ENCODE measurements around the gene TAF6L. TPM values are rescaled to one million over a fixed set of nuclear protein-coding genes. Genes with fewer than 3 reads are reported as not detected.

TAF6L gene
- total RNA-seq, 1 experiment from 2014 or later = 42.1 TPM

GRCh38 chr11:62811659-62812058 lies 40.5 kb downstream of the TAF6L start:
- Mint-ChIP-seq H3K27ac (no peak overlapping the region), H3K36me3 (no peaks in the 10 kb centered on the region), H3K27me3 (ENCODE audit: low read depth) (no peaks in the 10 kb centered on the region), H3K4me1 (peaks cover 4% of the 10 kb centered on the region), H3K4me3 (no peak overlapping the region), H3K9me3 (no peaks in the 10 kb centered on the region)
- ATAC-seq (no peak), DNase-seq (ENCODE audit: low spot score) (no peak)
- CTCF ChIA-PET = no interaction called here
- no peak for TF ChIP-seq ELF4 (CRISPR knock-in tag; IDR thresholded peaks at IDR 0.05; ENCODE audit: low read depth)
- no peak for TF ChIP-seq HMGA2 (CRISPR knock-in tag; IDR thresholded peaks at IDR 0.05)
- no peak for TF ChIP-seq ZNF423 (CRISPR knock-in tag; IDR thresholded peaks at IDR 0.05)
- no peak for TF ChIP-seq HMGXB4 (CRISPR knock-in tag; IDR thresholded peaks at IDR 0.05)
- TF ChIP-seq USF2 (CRISPR knock-in tag; IDR thresholded peaks at IDR 0.05) = no peak
- no peak for TF ChIP-seq NR1H2 (CRISPR knock-in tag; IDR thresholded peaks at IDR 0.05)
- no peak for TF ChIP-seq FOXJ3 (CRISPR knock-in tag; IDR thresholded peaks at IDR 0.05; ENCODE audit: borderline replicate concordance)
- TF ChIP-seq ZNF396 (CRISPR knock-in tag; IDR thresholded peaks at IDR 0.05; ENCODE audit: borderline replicate concordance) = no peak
- no peak for TF ChIP-seq CREB1 (CRISPR knock-in tag; IDR thresholded peaks at IDR 0.05)
- no peak for TF ChIP-seq ZNF512 (CRISPR knock-in tag; IDR thresholded peaks at IDR 0.05; ENCODE audit: borderline replicate concordance)
- TF ChIP-seq E2F4 (CRISPR knock-in tag; IDR thresholded peaks at IDR 0.05; ENCODE audit: borderline replicate concordance, low read depth) = no peak
- no peak for TF ChIP-seq ZNF232 (CRISPR knock-in tag; IDR thresholded peaks at IDR 0.05)
- TF ChIP-seq ATF1 (CRISPR knock-in tag; IDR thresholded peaks at IDR 0.05) = no peak
- no peak for TF ChIP-seq NR3C1 (CRISPR knock-in tag; conservative IDR thresholded peaks at IDR 0.05; ENCODE audit: low read depth)
- no peak for TF ChIP-seq FOXP4 (CRISPR knock-in tag; IDR thresholded peaks at IDR 0.05)
- POLR2A ChIA-PET = interaction anchor here (0.6 to 0.7 kb wide), 2 partner anchors 132 to 416 kb away, joined by 3 to 6 read pairs; no protein-coding TSS in a partner anchor

- Mint-ChIP-seq H3K36me3 (peaks cover 18% of the 10 kb centered on the region), H3K27me3 (ENCODE audit: low read depth) (no peaks in the 10 kb centered on the region), H3K9me3 (no peaks in the 10 kb centered on the region), H3K4me3 (no peak overlapping the region), H3K4me1 (no peaks in the 10 kb centered on the region), H3K27ac (no peak overlapping the region)
- DNase-seq (ENCODE audit: low spot score) = no peak
- ChIA-PET CTCF (no interaction called here), POLR2A (interaction anchor here (0.7 to 1.0 kb wide), 2 partner anchors 9 to 11 kb away, joined by 3 to 6 read pairs; partner anchors contain the start of gene NXF1)
- no peak for ATAC-seq
- TF ChIP-seq ZNF317 (CRISPR knock-in tag; IDR thresholded peaks at IDR 0.05; ENCODE audit: borderline replicate concordance, low read depth) (no peak), ZNF263 (CRISPR knock-in tag; IDR thresholded peaks at IDR 0.05; ENCODE audit: low read depth) (no peak), OVOL2 (CRISPR knock-in tag; IDR thresholded peaks at IDR 0.05; ENCODE audit: borderline replicate concordance) (no peak), GABPB1 (CRISPR knock-in tag; IDR thresholded peaks at IDR 0.05) (no peak), TP53 (CRISPR knock-in tag; IDR thresholded peaks at IDR 0.05) (no peak), ZMAT4 (CRISPR knock-in tag; IDR thresholded peaks at IDR 0.05) (no peak), EMX1 (CRISPR knock-in tag; IDR thresholded peaks at IDR 0.05) (no peak), RELA (CRISPR knock-in tag; IDR thresholded peaks at IDR 0.05; ENCODE audit: borderline replicate concordance) (no peak), E2F1 (CRISPR knock-in tag; IDR thresholded peaks at IDR 0.05) (no peak), ZNF232 (CRISPR knock-in tag; IDR thresholded peaks at IDR 0.05) (no peak), ESRRA (CRISPR knock-in tag; IDR thresholded peaks at IDR 0.05; ENCODE audit: borderline replicate concordance) (no peak), ZNF121 (CRISPR knock-in tag; IDR thresholded peaks at IDR 0.05) (no peak), E2F5 (CRISPR knock-in tag; IDR thresholded peaks at IDR 0.05) (no peak), ATF1 (CRISPR knock-in tag; IDR thresholded peaks at IDR 0.05) (no peak)
These were observed 45.4 kb downstream of the TAF6L start for GRCh38 chr11:62816557-62816956.

Measured in WTC11 (cell line).